ENCODE data around the gene MRPS24.
"Not testable (repeated sequence)": the region's sequence is repeated elsewhere in the genome, so short reads cannot be mapped to it uniquely, and the experiment has no call there.

The MRPS24 gene

DNA sequence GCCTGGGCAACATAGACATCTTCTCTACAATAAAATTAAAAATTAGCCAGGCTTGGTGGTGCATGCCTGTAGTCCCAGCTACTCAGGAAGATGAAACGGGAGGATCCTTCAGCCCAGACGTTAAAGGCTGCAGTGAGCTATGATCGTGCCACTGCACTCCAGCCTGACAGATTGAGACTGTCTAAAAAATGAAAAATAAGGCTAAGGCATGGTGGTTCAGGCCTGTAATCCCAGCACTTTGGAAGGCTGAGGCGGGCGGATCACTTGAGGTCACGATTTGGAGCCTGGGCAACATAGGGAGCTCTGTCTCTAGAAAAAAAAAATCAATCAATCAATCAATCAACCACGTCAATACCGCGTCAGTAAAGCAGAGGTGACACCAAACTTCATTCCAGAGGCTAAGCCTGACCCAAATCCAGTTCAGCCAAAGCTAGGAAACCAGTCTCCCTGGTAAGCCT is 31.1 kb downstream of the MRPS24 start:
- DNase-seq (ENCODE audit: low spot score), result no peak

DNA sequence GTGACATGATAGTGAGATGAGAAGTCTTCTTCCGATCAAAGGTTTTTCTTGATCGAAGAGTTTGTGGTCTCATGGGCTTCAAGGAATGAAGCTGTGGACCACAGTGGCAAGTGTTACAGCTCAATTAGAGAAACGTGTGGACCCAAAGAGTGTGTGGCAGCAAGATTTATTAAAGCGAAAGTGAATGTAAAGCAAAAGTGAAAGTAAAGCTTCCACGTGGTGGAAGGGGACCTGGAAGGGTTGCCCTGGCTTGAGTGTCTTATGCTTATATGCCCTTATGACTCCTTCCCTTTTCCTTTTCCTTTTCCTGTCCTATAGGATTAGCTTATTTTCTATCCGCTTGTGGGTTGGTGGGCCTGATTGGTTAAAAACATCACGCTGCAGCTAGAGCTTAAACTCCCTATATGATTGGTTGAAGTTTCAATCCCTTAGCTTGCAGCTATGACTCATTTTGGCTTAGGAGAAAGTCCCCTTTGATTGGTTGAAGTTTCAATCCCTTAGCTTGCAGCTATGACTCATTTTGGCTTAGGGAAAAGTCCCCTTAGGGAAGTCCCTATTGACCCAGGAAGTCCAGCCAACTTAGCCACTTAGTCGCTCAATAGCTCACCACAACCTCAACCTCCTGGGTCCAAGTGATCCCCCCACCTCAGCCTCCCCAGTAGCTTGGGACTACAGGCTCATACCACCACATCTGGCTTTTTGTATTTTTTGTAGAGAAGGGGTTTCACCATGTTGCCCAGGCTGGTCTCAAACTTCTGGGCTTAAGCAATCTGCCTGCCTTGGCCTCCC is 34.7 kb downstream of the MRPS24 start:
- DNase-seq (ENCODE audit: low spot score), result peak; percentile 11

DNA sequence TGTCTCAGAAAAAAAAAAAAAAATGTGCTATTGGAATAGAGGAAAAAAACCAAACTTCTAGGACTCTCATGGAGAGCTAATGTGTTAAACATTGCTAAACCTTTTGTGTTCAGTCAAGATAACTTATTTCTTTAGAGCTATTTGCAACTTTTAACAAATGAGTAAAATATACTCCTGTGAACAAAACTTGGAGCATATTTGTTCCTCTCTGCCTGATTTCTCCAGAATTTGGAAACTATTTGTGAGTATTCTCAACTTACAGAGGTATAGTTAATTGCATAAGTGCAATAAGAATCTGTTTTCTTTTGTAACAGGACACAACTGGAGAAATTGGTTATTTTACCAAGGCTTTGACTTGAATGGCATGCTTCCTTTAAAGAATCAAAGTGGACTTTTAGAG is 38.4 kb downstream of the MRPS24 start:
- not testable (repeated sequence) for DNase-seq (ENCODE audit: low spot score)

DNA sequence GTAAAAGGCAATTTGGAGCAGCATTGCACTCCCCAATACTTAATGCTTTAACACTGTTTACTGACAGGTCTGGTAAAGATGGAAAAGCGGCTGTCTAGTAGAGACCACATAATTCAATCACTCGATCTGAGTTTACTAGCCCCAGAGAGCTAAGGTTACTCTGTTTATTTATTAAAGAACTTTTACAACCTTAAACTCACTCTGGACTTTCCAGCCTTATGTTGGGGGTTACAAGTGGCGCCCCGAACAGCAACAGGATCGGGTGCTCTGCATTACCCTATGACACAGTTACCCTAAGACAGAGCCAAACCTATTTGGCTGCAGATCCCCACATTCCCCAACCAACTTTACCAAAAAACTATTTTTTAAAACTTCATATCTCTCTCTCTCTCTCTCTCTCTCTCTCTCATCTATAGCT is 43.9 kb downstream of the MRPS24 start:
- no peak for DNase-seq (ENCODE audit: low spot score)

DNA sequence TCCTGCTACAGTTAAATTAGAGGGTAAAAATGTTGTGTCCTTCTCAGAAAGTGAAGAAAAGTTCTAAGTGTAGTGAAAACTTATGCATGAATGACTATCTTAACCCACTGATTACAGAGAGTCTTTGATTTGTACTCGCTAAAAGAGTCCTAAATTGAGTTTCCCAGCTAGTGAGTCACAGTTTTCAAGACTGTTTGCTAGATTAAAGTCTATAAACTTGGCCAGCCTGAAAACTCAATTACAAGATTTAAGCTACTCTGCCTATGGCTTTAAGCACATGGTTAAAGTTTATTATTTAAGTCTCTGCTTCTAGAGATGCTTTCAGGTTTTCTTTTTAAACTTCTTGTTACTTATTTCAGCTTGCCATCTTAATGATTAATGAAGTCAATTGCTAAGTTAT is 44.4 kb downstream of the MRPS24 start:
- DNase-seq (ENCODE audit: low spot score), result no peak

DNA sequence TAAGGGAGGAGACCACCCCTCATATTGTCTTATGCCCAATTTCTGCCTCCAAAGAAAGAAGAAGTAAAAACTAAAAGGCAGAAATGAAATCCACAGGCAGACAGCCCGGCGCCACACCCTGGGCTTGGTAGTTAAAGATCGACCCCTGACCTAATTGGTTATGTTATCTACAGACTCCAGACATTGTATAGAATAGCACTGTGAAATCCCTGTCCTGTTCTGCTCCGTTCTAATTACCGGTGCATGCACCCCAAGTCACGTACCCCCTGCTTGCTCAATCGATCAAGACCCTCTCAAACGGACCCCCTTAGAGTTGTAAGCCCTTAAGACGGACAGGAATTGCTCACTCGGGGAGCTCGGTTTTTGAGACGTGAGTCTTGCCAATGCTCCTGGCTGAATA is 44.8 kb downstream of the MRPS24 start:
- DNase-seq (ENCODE audit: low spot score), result not testable (repeated sequence)

DNA sequence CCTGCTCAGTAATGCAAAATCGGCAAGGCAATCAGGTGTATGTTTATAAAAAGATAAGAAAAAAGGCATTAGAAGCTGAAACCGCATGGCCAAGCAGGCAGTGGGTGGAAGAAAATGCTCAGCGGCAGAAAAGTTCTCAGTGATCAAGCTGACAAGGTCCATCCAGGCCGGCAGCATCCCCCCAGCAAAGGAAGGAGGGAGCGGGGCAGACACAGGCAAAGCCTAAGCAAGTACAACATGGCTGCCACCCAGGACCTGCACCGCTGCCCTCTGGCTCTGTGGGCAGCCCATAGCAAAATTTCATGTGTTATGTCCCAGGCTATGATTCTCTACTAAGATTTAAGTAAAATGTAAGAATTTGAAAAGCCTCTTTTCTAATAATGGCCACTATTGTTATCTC is 45.4 kb downstream of the MRPS24 start:
- DNase-seq (ENCODE audit: low spot score), result no peak

DNA sequence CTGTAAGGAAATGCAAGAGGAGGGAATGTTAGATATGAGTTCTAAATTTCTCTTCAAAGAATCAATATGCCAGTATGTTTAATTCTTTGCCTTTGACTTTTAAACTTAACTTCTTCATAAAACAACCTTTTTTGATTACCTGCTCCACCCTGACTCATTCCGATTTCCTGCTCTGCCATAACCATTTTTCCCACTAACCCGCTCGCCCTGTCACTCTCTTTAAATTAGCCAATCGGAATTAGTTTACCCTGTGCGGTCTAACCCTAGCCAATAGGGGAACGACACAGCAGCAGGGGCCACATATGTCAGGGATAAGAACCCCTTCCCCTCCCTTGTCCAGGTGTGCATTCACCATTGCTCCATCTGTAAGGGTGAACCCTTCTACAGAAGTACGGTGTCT is 45.9 kb downstream of the MRPS24 start:
- not testable (repeated sequence) for DNase-seq (ENCODE audit: low spot score)

Data from pons (tissue), 1 donor.